ENCODE measurements around the gene TSC22D3. TPM values are rescaled to one million over a fixed set of nuclear protein-coding genes. Genes with fewer than 3 reads are reported as not detected.

TSC22D3 gene
- total and polyA plus RNA-seq, 2 donors (not counting 1 experiment from before 2014, with no cell fraction given) = 447 to 3,050 TPM

GRCh38 chrX:107711521-107712181 lies 63.9 kb downstream of the TSC22D3 start:
- peak overlapping the region in 3 of 5 experiments; percentile 21 to 30 (median 21) for H3K4me3 ChIP-seq (ENCODE audit: control extremely low read depth in 1 of 5, extremely low read depth in 1 of 5, insufficient read depth in 1 of 5, low read depth in 2 of 5, low read length in 4 of 5)
- no peaks in the 10 kb centered on the region for H3K9me3 Mint-ChIP-seq (ENCODE audit: insufficient read depth)
- H3K27ac ChIP-seq (ENCODE audit: low read length in 2 of 2) = peak overlapping the region; percentile 96 to 99
- no peaks in the 10 kb centered on the region for H3K27me3 ChIP-seq (replicated peaks in 1 of 4; ENCODE audit: control extremely low read depth in 1 of 4, control insufficient read depth in 3 of 4, insufficient read depth in 4 of 4, low read length in 3 of 4)
- peaks cover 0 to 32% of the 10 kb centered on the region in 2 experiments for H3K36me3 ChIP-seq (replicated peaks in 1 of 2; ENCODE audit: control extremely low read depth in 1 of 2, control insufficient read depth in 1 of 2, extremely low read depth in 1 of 2, insufficient read depth in 2 of 2, low read length in 1 of 2)
- H3K27me3 Mint-ChIP-seq = no peaks in the 10 kb centered on the region
- peaks cover 28% of the 10 kb centered on the region for H4K20me1 ChIP-seq (ENCODE audit: control insufficient read depth, insufficient read depth, low read length, poor library complexity, severe bottlenecking)
- peaks cover 44 to 58% of the 10 kb centered on the region in 2 donors for H3K4me1 ChIP-seq (ENCODE audit: control insufficient read depth in 2 of 2, insufficient read depth in 2 of 2, low read length in 2 of 2)
- peak; percentile 3 for ATAC-seq (ENCODE audit: low read depth)
- H3K9me3 ChIP-seq (ENCODE audit: control extremely low read depth in 1 of 3, control insufficient read depth in 2 of 3, insufficient read depth in 1 of 3, low read length in 2 of 3) = no peaks in the 10 kb centered on the region
- ChIA-PET POLR2A (interaction anchor here (0.7 to 13.1 kb wide), 9 partner anchors 9 to 64 kb away, joined by 3 to 375 read pairs (median 4); partner anchors contain the start of gene TSC22D3), CTCF (interaction anchor here (1.0 to 13.4 kb wide), 4 partner anchors 10 to 64 kb away, joined by 3 to 318 read pairs (median 4); partner anchors contain the start of gene TSC22D3)
- intact Hi-C loops (cut with micrococcal nuclease) = loop anchor here (1.0 kb wide), 1 partner anchor 37 kb away; no protein-coding TSS in a partner anchor
- TF ChIP-seq EZH2 (IDR thresholded peaks at IDR 0.05; ENCODE audit: borderline replicate concordance, insufficient read depth, low read depth, low read length, poor library complexity, severe bottlenecking) (no peak), CTCF (IDR thresholded peaks at IDR 0.05) (no peak)
- peak overlapping the region; percentile 65 for H3K4me2 ChIP-seq (replicated peaks; ENCODE audit: low read depth, low read length, poor library complexity, severe bottlenecking)
- peak overlapping the region; percentile 97 for H3K4me3 Mint-ChIP-seq
- peaks cover 8% of the 10 kb centered on the region for H3K79me2 ChIP-seq (ENCODE audit: control insufficient read depth, insufficient read depth, low read length)
- H3K4me1 Mint-ChIP-seq = peaks cover 52% of the 10 kb centered on the region
- peak overlapping the region; percentile 99 for H3K27ac Mint-ChIP-seq
- no peak for DNase-seq
- peak overlapping the region; percentile 64 for H3K9ac ChIP-seq (ENCODE audit: low read length)
- no peak overlapping the region for H2AFZ ChIP-seq (ENCODE audit: insufficient read depth, low read depth, low read length, poor library complexity, severe bottlenecking)
- WGBS (ENCODE audit: insufficient coverage) = 22% methylated on average over 1 of the region's 5 CpGs
